H1 (cell line): ENCODE data around the gene ADGRL3. TPM values are rescaled to one million over a fixed set of nuclear protein-coding genes. Genes with fewer than 3 reads are reported as not detected.

Source experiments
- CTCF ChIA-PET: fragments of 300-600 bp; sonication (Branson Sonifier 250); formaldehyde crosslinking; loops from one replicate; lab custom pipeline; 2021; ENCODE audit not compliant: partially characterized antibody; lab: Charles Lee
- POLR2A ChIA-PET: fragments of 300-600 bp; sonication (Branson Sonifier 250); formaldehyde crosslinking; loops from one replicate; lab custom pipeline; 2021; ENCODE audit warnings: inconsistent platforms; ENCODE audit not compliant: partially characterized antibody; lab: Charles Lee
- DNase-seq, 2 experiments: peaks; one replicate each; pipeline versions ENCODE4 v3.0.0 to v3.0.0-alpha.2; 2010 to 2022; ENCODE audit warnings: low spot score in 2 of 2, low read depth in 1 of 2, mixed read lengths in 1 of 2
- FAIRE-seq: peaks from 2 replicates; lab custom pipeline; 2011; peaks lifted over from hg19 to GRCh38; lab: Jason Lieb, UNC
- H2AFZ ChIP-seq: 2 replicates; pipeline ENCODE4 v1.8.1; 2012; ENCODE audit warnings: low read length, inconsistent platforms
- H2AK5ac ChIP-seq: 2 replicates; pipeline ENCODE4 v1.6.1; 2013; ENCODE audit warnings: low read depth, low read length
- H2BK120ac ChIP-seq: replicated peaks from 2 replicates; pipeline ENCODE3; 2013; ENCODE audit warnings: low read depth, low read length, inconsistent platforms
- H2BK12ac ChIP-seq: 2 replicates; pipeline ENCODE4 v1.6.1; 2013; ENCODE audit warnings: low read depth, low read length
- H2BK15ac ChIP-seq: 2 replicates; pipeline ENCODE4 v1.6.1; 2013; ENCODE audit warnings: low read length
- H2BK20ac ChIP-seq: 2 replicates; pipeline ENCODE4 v1.6.1; 2013; ENCODE audit warnings: low read length
- H2BK5ac ChIP-seq: 2 replicates; pipeline ENCODE4 v1.6.1; 2013; ENCODE audit warnings: low read depth, low read length
- H3K14ac ChIP-seq: 2 replicates; pipeline ENCODE4 v1.6.1; 2013; ENCODE audit warnings: inconsistent platforms; ENCODE audit not compliant: insufficient read length
- H3K18ac ChIP-seq: 2 replicates; pipeline ENCODE4 v1.6.1; 2013; ENCODE audit warnings: low read length; ENCODE audit errors: extremely low read depth
- H3K23ac ChIP-seq: 2 replicates; pipeline ENCODE4 v1.6.1; 2013; ENCODE audit warnings: inconsistent platforms; ENCODE audit not compliant: insufficient read length
- H3K23me2 ChIP-seq: 2 replicates; pipeline ENCODE4 v1.6.1; 2013; ENCODE audit warnings: low read depth, low read length
- H3K27ac ChIP-seq: 2 replicates; pipeline ENCODE4 v1.6.1; 2011; ENCODE audit warnings: low read depth, low read length, inconsistent platforms
- H3K27me3 ChIP-seq, 4 experiments: replicated peaks in 1 of 4; 1 replicate in 1 of 4; 2 replicates in 3 of 4; pipeline versions ENCODE4 v1.6.1 to v1.8.1; 2011 to 2013; ENCODE audit warnings: low read length in 3 of 4, mild to moderate bottlenecking in 3 of 4, inconsistent platforms in 2 of 4, mixed read lengths in 2 of 4, moderate library complexity in 1 of 4; ENCODE audit not compliant: control insufficient read depth in 3 of 4, insufficient read depth in 3 of 4; ENCODE audit errors: extremely low read depth in 1 of 4
- H3K36me3 ChIP-seq, 4 experiments: 2 replicates each; pipeline versions ENCODE4 v1.6.1 to v1.8.1; 2011 to 2013; ENCODE audit warnings: mild to moderate bottlenecking in 4 of 4, low read length in 3 of 4, moderate library complexity in 2 of 4, control low read depth in 1 of 4, inconsistent platforms in 1 of 4; ENCODE audit not compliant: insufficient read depth in 4 of 4, control insufficient read depth in 2 of 4
- H3K4ac ChIP-seq: replicated peaks from 2 replicates; pipeline ENCODE3; 2013; ENCODE audit warnings: low read length, low read depth, mixed read lengths, inconsistent platforms; ENCODE audit not compliant: insufficient read length
- H3K4me1 ChIP-seq, 4 experiments: replicated peaks in 1 of 4; 1 replicate in 1 of 4; 2 replicates in 3 of 4; pipeline versions ENCODE4 v1.6.1 to v1.8.1; 2011 to 2013; ENCODE audit warnings: low read length in 3 of 4, inconsistent platforms in 2 of 4, mixed read lengths in 1 of 4; ENCODE audit not compliant: insufficient read depth in 4 of 4, control insufficient read depth in 3 of 4
- H3K4me2 ChIP-seq, 2 experiments: 2 replicates each; pipeline versions ENCODE4 v1.6.1 to v1.8.1; 2011 to 2013; ENCODE audit warnings: low read depth in 2 of 2, low read length in 2 of 2, control low read depth in 1 of 2, inconsistent platforms in 1 of 2, mild to moderate bottlenecking in 1 of 2; ENCODE audit not compliant: insufficient read depth in 1 of 2
- H3K4me3 ChIP-seq, 4 experiments: fragments of 200-600, 300-600 bp in 1 of 4; sonication (generic), shearing (Covaris generic), sonication (Bioruptor Twin) in 1 of 4; 2 replicates each; pipeline versions ENCODE4 v1.5.1 to v1.8.1; 2011 to 2016; ENCODE audit warnings: low read length in 4 of 4, low read depth in 3 of 4, control low read depth in 2 of 4, inconsistent platforms in 2 of 4, mild to moderate bottlenecking in 2 of 4, mixed read lengths in 1 of 4, moderate library complexity in 1 of 4; ENCODE audit not compliant: insufficient read depth in 2 of 4; ENCODE audit errors: extremely low read depth in 1 of 4
- H3K56ac ChIP-seq: replicated peaks from 2 replicates; pipeline ENCODE3; 2013; ENCODE audit warnings: low read depth, mild to moderate bottlenecking, mixed read lengths, low read length, inconsistent platforms; ENCODE audit not compliant: insufficient read length
- H3K79me1 ChIP-seq: 2 replicates; pipeline ENCODE4 v1.6.1; 2013; ENCODE audit warnings: low read depth, low read length, control low read depth
- H3K79me2 ChIP-seq, 2 experiments: 2 replicates each; pipeline versions ENCODE4 v1.6.1 to v1.8.1; 2012 to 2013; ENCODE audit warnings: low read length in 2 of 2, mild to moderate bottlenecking in 2 of 2, inconsistent platforms in 1 of 2; ENCODE audit not compliant: insufficient read depth in 2 of 2, control insufficient read depth in 1 of 2
- H3K9ac ChIP-seq, 4 experiments: replicated peaks in 1 of 4; 1 replicate in 1 of 4; 2 replicates in 3 of 4; pipeline versions ENCODE4 v1.6.1 to v1.8.1; 2011 to 2013; ENCODE audit warnings: low read depth in 3 of 4, low read length in 3 of 4, control low read depth in 2 of 4, mild to moderate bottlenecking in 2 of 4, moderate library complexity in 2 of 4, inconsistent platforms in 1 of 4; ENCODE audit errors: extremely low read depth in 1 of 4
- H3K9me3 ChIP-seq, 2 experiments: 2 replicates each; pipeline versions ENCODE4 v1.6.1 to v1.8.1; 2012 to 2013; ENCODE audit warnings: mild to moderate bottlenecking in 2 of 2, moderate library complexity in 2 of 2, control low read depth in 1 of 2, inconsistent platforms in 1 of 2, low read depth in 1 of 2, low read length in 1 of 2, mixed read lengths in 1 of 2; ENCODE audit not compliant: insufficient read depth in 2 of 2
- H4K20me1 ChIP-seq, 2 experiments: replicated peaks in 1 of 2; 2 replicates each; pipeline versions ENCODE3 to v1.8.1; 2011 to 2013; ENCODE audit warnings: inconsistent platforms in 2 of 2, low read length in 2 of 2, mild to moderate bottlenecking in 1 of 2; ENCODE audit not compliant: insufficient read depth in 2 of 2, control insufficient read depth in 1 of 2
- H4K5ac ChIP-seq: 2 replicates; pipeline ENCODE4 v1.6.1; 2013; ENCODE audit warnings: low read length, low read depth, mixed read lengths, inconsistent platforms; ENCODE audit not compliant: insufficient read length
- H4K8ac ChIP-seq: 2 replicates; pipeline ENCODE4 v1.8.0; 2013; ENCODE audit warnings: mild to moderate bottlenecking, moderate library complexity, low read length, inconsistent platforms; ENCODE audit not compliant: insufficient read depth; ENCODE audit errors: extremely low read depth
- H4K91ac ChIP-seq: replicated peaks from 2 replicates; pipeline ENCODE3; 2013; ENCODE audit warnings: low read length, mixed read lengths, inconsistent platforms; ENCODE audit not compliant: insufficient read length
- EZH2 ChIP-seq: fragments of 200-600 bp; sonication (generic); IDR thresholded peaks from 2 replicates; pipeline ENCODE4 v1.7.1; 2012; ENCODE audit warnings: low read depth, mild to moderate bottlenecking, moderate library complexity, low read length, inconsistent platforms; ENCODE audit not compliant: severe bottlenecking
- GABPA ChIP-seq: IDR thresholded peaks from 2 replicates; pipeline ENCODE4 v1.6.1; 2011; ENCODE audit warnings: mild to moderate bottlenecking, low read length, moderate library complexity, borderline replicate concordance; ENCODE audit not compliant: insufficient read depth
- NRF1 ChIP-seq: IDR thresholded peaks from 2 replicates; pipeline ENCODE4 v1.6.1; 2011; ENCODE audit warnings: mild to moderate bottlenecking, low read depth, low read length, improper control_type of control experiment
- SIX5 ChIP-seq: IDR thresholded peaks from 2 replicates; pipeline ENCODE4 v1.6.1; 2011; ENCODE audit warnings: mild to moderate bottlenecking, low read depth, low read length
- SUZ12 ChIP-seq: fragments of 200-600 bp; sonication (generic); IDR thresholded peaks from 2 replicates; pipeline ENCODE4 v1.6.1; 2012; ENCODE audit warnings: mild to moderate bottlenecking, inconsistent platforms, low read length, moderate library complexity, mixed read lengths
- TBP ChIP-seq: IDR thresholded peaks from 2 replicates; pipeline ENCODE4 v1.6.1; 2011; ENCODE audit warnings: low read depth, low read length, improper control_type of control experiment
- WGBS, 2 experiments: shearing (Covaris generic) in 1 of 2; methylation state at CpG; one replicate each; pipeline versions ENCODE4 v1.1.6 to v1.1.7; 2013 to 2015; ENCODE audit warnings: low lambda C conversion rate in 2 of 2, mixed read lengths in 2 of 2, inconsistent platforms in 1 of 2, low coverage in 1 of 2, missing lambda C conversion rate in 1 of 2; ENCODE audit not compliant: insufficient replicate concordance in 2 of 2, insufficient coverage in 1 of 2, insufficient read length in 1 of 2; ENCODE audit errors: extremely low coverage in 1 of 2, missing lambda C conversion rate in 1 of 2; 5-methylcytosine and 5-hydroxymethylcytosine counted together
- polyA plus RNA-seq, 7 experiments: library from polyadenylated mRNA; depleted of rRNA in 3 of 7; stranded (reverse) in 5 of 7; unstranded in 2 of 7; fragments of >200 nt in 5 of 7; fragments of 200-250 nt in 2 of 7; gene quantifications; 1 replicate in 5 of 7; 2 replicates in 1 of 7; 4 replicates in 1 of 7; pipeline versions ENCODE4 v1.2.1 to v1.2.3, GENCODE V29; 2011 to 2013; ENCODE audit warnings: missing spikeins in 2 of 7, mixed read lengths in 2 of 7
- total RNA-seq: library from RNA; stranded (reverse); fragmentation: NEBNext Ultra II Directional; extraction: Animal tissue kit (Norgen Biotek cat#: 25700); gene quantifications from 2 replicates; pipeline ENCODE4 v1.2.1, GENCODE V29; 2021

Gene ADGRL3
- total and polyA plus RNA-seq, 2 of the 8 experiments (the other 6 are each of a cell fraction or from before 2014, with no cell fraction given) = 6.6 to 13.0 TPM

DNA sequence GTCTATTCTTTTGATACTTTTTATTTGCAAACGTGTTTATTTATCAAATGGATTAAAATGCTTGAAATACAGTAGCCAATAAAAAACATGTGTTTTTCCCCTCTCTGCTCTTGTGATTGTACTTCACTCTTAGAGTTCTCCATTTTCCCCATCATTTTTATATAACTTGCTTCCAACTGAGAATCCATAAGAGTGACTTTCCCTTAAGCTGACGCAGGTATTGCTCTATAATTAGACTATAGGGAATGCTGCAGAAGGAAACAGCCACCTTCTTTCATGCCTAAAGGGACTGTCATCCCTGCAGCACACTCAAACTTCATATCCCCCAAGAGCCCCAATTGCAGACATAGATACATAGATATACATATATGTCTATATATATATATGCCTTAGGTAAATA lies 456.9 kb downstream of the ADGRL3 start:
- FAIRE-seq = no peak
- H4K91ac ChIP-seq = no peak overlapping the region
- 92% methylated on average over 2 of the region's 2 CpGs; no CpG with 5 or more reads in 1 of the 2 experiments for WGBS, 2 experiments

More for the DNA sequence above, 456.9 kb downstream of the ADGRL3 start:
- H3K4me1 ChIP-seq = no peaks in the 10 kb centered on the region
- no peak overlapping the region for H2AFZ ChIP-seq
- no peak overlapping the region for H3K27ac ChIP-seq
- H3K56ac ChIP-seq = no peak overlapping the region
- H2BK20ac ChIP-seq = no peak overlapping the region
- POLR2A ChIA-PET = no interaction called here
- H4K20me1 ChIP-seq = no peaks in the 10 kb centered on the region
- no peak overlapping the region for H2BK12ac ChIP-seq
- H3K27me3 ChIP-seq = no peaks in the 10 kb centered on the region
- no peak overlapping the region for H3K18ac ChIP-seq
- H3K79me1 ChIP-seq = no peaks in the 10 kb centered on the region
- H3K4ac ChIP-seq = no peak overlapping the region
- no peak overlapping the region for H2AK5ac ChIP-seq
- H3K9ac ChIP-seq = no peak overlapping the region
- DNase-seq = no peak
- H3K9me3 ChIP-seq = peaks cover 0 to 1% of the 10 kb centered on the region in 2 experiments; a peak in 1 of 4 replicates
- H4K8ac ChIP-seq = no peak overlapping the region
- no peak overlapping the region for H2BK120ac ChIP-seq
- no peak overlapping the region for H3K23ac ChIP-seq
- CTCF ChIA-PET = no interaction called here
- H2BK15ac ChIP-seq = no peak overlapping the region
- no peak overlapping the region for H4K5ac ChIP-seq
- no peak overlapping the region for H3K4me3 ChIP-seq
- no peak overlapping the region for H2BK5ac ChIP-seq
- no peaks in the 10 kb centered on the region for H3K79me2 ChIP-seq
- TF ChIP-seq GABPA (no peak), NRF1 (no peak), EZH2 (no peak), SIX5 (no peak), TBP (no peak), SUZ12 (no peak)
- TF ChIP-seq, all 59 proteins: peak for 0
- Histone ChIP-seq H3K23me2 (no peaks in the 10 kb centered on the region), H3K4me2 (no peak overlapping the region), H3K14ac (no peak overlapping the region), H3K36me3 (no peaks in the 10 kb centered on the region)
